Measurements from ENCODE around the gene KRT76. TPM values are rescaled to one million over a fixed set of nuclear protein-coding genes. Genes with fewer than 3 reads are reported as not detected.

Gene KRT76
- total RNA-seq, 1 experiment from 2014 or later, result not detected

DNA sequence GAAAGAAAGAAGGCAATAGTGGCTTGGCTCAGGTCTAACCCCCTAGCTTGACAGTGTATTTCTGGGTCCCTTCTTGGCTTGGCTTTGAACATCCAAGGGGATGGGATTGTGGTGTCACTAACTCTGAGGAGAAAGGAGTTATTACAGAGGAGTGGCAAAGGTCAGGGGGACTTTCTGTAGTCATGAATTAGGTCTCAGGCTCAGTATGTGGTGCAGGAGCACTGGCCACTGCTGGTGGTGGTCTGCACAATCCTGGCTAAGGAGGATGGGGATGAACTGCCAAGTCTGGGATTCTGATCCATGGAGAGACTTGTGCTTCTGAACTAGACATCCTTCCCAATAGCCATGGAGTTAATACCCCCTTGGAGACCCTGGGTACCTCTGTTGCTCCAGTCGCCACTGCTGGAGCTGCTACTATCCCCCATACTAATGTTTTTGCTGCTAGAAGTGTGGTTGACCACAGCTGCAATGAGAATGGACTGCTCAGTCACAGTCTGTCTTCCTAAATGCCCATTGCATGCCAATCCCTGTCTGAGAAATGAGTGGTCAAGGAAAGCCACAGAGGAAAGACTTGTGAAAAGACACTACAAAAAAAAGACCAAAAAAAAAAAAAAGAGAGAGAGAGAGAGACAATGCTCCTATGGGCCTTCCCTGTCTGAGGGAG, 32.5 kb downstream of the KRT76 start:
- ATAC-seq (no peak), DNase-seq (ENCODE audit: low read depth, low spot score) (no peak)
- Histone ChIP-seq H3K9me3 (ENCODE audit: control insufficient read depth in 1 of 2, insufficient read depth in 1 of 2, low read depth in 1 of 2, low read length in 2 of 2) (no peaks in the 10 kb centered on the region), H3K4me3 (replicated peaks in 1 of 2; ENCODE audit: low read depth in 1 of 2, low read length in 2 of 2) (no peak overlapping the region), H3K36me3 (ENCODE audit: control insufficient read depth in 1 of 2, insufficient read depth in 2 of 2, low read length in 2 of 2) (no peaks in the 10 kb centered on the region), H3K9me2 (ENCODE audit: insufficient read depth) (no peaks in the 10 kb centered on the region), H2AFZ (ENCODE audit: low read depth, low read length, poor library complexity, severe bottlenecking) (no peak overlapping the region), H3K79me2 (ENCODE audit: insufficient read depth, low read length) (no peaks in the 10 kb centered on the region), H4K20me1 (ENCODE audit: insufficient read depth) (no peaks in the 10 kb centered on the region), H3K4me2 (ENCODE audit: low read length) (no peak overlapping the region), H3K9ac (ENCODE audit: low read length) (no peak overlapping the region), H3K4me1 (ENCODE audit: control insufficient read depth in 1 of 2, insufficient read depth in 2 of 2, low read length in 2 of 2) (no peaks in the 10 kb centered on the region), H3K27me3 (ENCODE audit: insufficient read depth, low read length) (peaks cover 55% of the 10 kb centered on the region), H3K27ac (ENCODE audit: low read depth, low read length) (no peak overlapping the region)
- intact Hi-C loops (cut with micrococcal nuclease), result no loop called here
- TF ChIP-seq SP1 (IDR thresholded peaks at IDR 0.05; ENCODE audit: low read depth), result no peak
- TF ChIP-seq POLR2A (IDR thresholded peaks at IDR 0.05; ENCODE audit: borderline replicate concordance, extremely low read depth, insufficient read depth, insufficient read length), result no peak
- TF ChIP-seq, protein P1, sequence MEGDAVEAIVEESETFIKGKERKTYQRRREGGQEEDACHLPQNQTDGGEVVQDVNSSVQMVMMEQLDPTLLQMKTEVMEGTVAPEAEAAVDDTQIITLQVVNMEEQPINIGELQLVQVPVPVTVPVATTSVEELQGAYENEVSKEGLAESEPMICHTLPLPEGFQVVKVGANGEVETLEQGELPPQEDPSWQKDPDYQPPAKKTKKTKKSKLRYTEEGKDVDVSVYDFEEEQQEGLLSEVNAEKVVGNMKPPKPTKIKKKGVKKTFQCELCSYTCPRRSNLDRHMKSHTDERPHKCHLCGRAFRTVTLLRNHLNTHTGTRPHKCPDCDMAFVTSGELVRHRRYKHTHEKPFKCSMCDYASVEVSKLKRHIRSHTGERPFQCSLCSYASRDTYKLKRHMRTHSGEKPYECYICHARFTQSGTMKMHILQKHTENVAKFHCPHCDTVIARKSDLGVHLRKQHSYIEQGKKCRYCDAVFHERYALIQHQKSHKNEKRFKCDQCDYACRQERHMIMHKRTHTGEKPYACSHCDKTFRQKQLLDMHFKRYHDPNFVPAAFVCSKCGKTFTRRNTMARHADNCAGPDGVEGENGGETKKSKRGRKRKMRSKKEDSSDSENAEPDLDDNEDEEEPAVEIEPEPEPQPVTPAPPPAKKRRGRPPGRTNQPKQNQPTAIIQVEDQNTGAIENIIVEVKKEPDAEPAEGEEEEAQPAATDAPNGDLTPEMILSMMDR (IDR thresholded peaks at IDR 0.05 in 2 of 3, conservative IDR thresholded peaks at IDR 0.05 in 1 of 3; ENCODE audit: borderline replicate concordance in 1 of 3, insufficient read depth in 1 of 3, low read depth in 2 of 3, low read length in 2 of 3), result no peak
- TF ChIP-seq FOSL1 (IDR thresholded peaks at IDR 0.05; ENCODE audit: low read depth), result no peak
- no peak for TF ChIP-seq SRF (IDR thresholded peaks at IDR 0.05; ENCODE audit: low read depth)
- TF ChIP-seq SIN3A (IDR thresholded peaks at IDR 0.05; ENCODE audit: low read depth), result no peak
- TF ChIP-seq POLR2AphosphoS5 (IDR thresholded peaks at IDR 0.05; ENCODE audit: low read depth, low read length), result no peak
- TF ChIP-seq TCF7L2 (IDR thresholded peaks at IDR 0.05; ENCODE audit: borderline replicate concordance, extremely low read depth, insufficient read depth, insufficient read length), result no peak
- no peak for TF ChIP-seq EZH2phosphoT487 (IDR thresholded peaks at IDR 0.05; ENCODE audit: borderline replicate concordance)
- TF ChIP-seq EZH2 (IDR thresholded peaks at IDR 0.05), result no peak
- POLR2A ChIA-PET, result no interaction called here
- no TSS peak for BruUV-seq (replicated peaks)
- RAD21 ChIA-PET (ENCODE audit: low non-redundant PET in 1 of 2, low total read pairs in 2 of 2, uncharacterized antibody in 2 of 2, unreplicated experiment in 2 of 2), result no interaction called here
- CTCF ChIA-PET, result interaction anchor here (1.2 kb wide), 1 partner anchor 29 kb away, joined by 5 read pairs; no protein-coding TSS in a partner anchor
